HepG2 (cell line): ENCODE results near the gene ARHGAP31. TPM values are rescaled to one million over a fixed set of nuclear protein-coding genes. Genes with fewer than 3 reads are reported as not detected.

ENCODE experiments used
- ATAC-seq: fragments of 200-7000 bp; cut with Tn5 transposase; 3 replicates; pipeline ENCODE4 v1.9.1; 2020; ENCODE audit warnings: mild to moderate bottlenecking, moderate library complexity
- BruUV-seq: library from RNA; stranded (reverse); fragments of 400-500 nt; replicated peaks from 2 replicates; lab custom pipeline; 2021; lab: Mats Ljungman, UMichigan
- CTCF ChIA-PET: fragments of 300-600 bp; formaldehyde crosslinking; extraction: SDS; loops from one replicate; lab custom pipeline; 2021; ENCODE audit warnings: low total read pairs, inconsistent platforms, low intra/inter-chr PET ratio; lab: Yijun Ruan, JAX
- POLR2A ChIA-PET: fragments of 350-600 bp; sonication (Branson Sonifier 250); formaldehyde crosslinking; loops from one replicate; lab custom pipeline; 2020; ENCODE audit warnings: antibody characterized with exemption, inconsistent platforms; lab: Yijun Ruan, JAX
- DNase-seq: peaks from one replicate; pipeline ENCODE4 v3.0.0-alpha.2; 2015; ENCODE audit warnings: low spot score
- FAIRE-seq: peaks from 3 replicates; lab custom pipeline; 2011; peaks lifted over from hg19 to GRCh38; lab: Jason Lieb, UNC
- H2AFZ ChIP-seq: one replicate; pipeline ENCODE4 v1.6.1; 2011; ENCODE audit warnings: low read length, inconsistent platforms
- H3K27ac ChIP-seq: fragments of 300-600 bp; 3 replicates; pipeline ENCODE4 v1.8.0; 2011; ENCODE audit warnings: mixed run types, mild to moderate bottlenecking, mixed read lengths, low read length, inconsistent platforms; ENCODE audit not compliant: insufficient read depth; ENCODE audit errors: extremely low read length
- H3K27me3 ChIP-seq, 2 experiments: fragments of 200-600 bp in 1 of 2; 2 replicates in 1 of 2; 3 replicates in 1 of 2; pipeline versions ENCODE4 v1.6.0 to v1.8.0; 2011; ENCODE audit warnings: low read length in 2 of 2, mild to moderate bottlenecking in 2 of 2, moderate library complexity in 2 of 2, inconsistent platforms in 1 of 2; ENCODE audit not compliant: insufficient read depth in 2 of 2, control insufficient read depth in 1 of 2
- H3K36me3 ChIP-seq, 2 experiments: fragments of 200-600 bp in 1 of 2; replicated peaks in 1 of 2; 2 replicates in 1 of 2; 3 replicates in 1 of 2; pipeline versions ENCODE4 v1.5.1 to v1.8.0; 2011; ENCODE audit warnings: low read length in 2 of 2, inconsistent platforms in 1 of 2; ENCODE audit not compliant: insufficient read depth in 2 of 2, control insufficient read depth in 1 of 2
- H3K4me1 ChIP-seq: 2 replicates; pipeline ENCODE4 v1.5.1; 2012; ENCODE audit warnings: low read length, inconsistent platforms; ENCODE audit not compliant: insufficient read depth
- H3K4me2 ChIP-seq: 2 replicates; pipeline ENCODE4 v1.6.0; 2011; ENCODE audit warnings: low read depth, low read length, inconsistent platforms
- H3K4me3 ChIP-seq, 3 experiments: fragments of 200-600 bp in 1 of 3; sonication (generic), shearing (Covaris generic) in 1 of 3; replicated peaks in 1 of 3; 2 replicates each; pipeline ENCODE4 v1.5.1; 2011 to 2016; ENCODE audit warnings: low read length in 3 of 3, inconsistent platforms in 2 of 3, low read depth in 2 of 3, mild to moderate bottlenecking in 2 of 3, control low read depth in 1 of 3, mixed read lengths in 1 of 3; ENCODE audit not compliant: insufficient read depth in 1 of 3
- H3K79me2 ChIP-seq: one replicate; pipeline ENCODE4 v1.6.1; 2011; ENCODE audit warnings: low read length, inconsistent platforms; ENCODE audit not compliant: insufficient read depth
- H3K9ac ChIP-seq: 2 replicates; pipeline ENCODE4 v1.6.0; 2011; ENCODE audit warnings: mild to moderate bottlenecking, low read depth, low read length, inconsistent platforms; ENCODE audit not compliant: insufficient read depth
- H3K9me3 ChIP-seq: 2 replicates; pipeline ENCODE4 v1.5.1; 2012; ENCODE audit warnings: mild to moderate bottlenecking, low read length
- H4K20me1 ChIP-seq: 2 replicates; pipeline ENCODE4 v1.6.0; 2011; ENCODE audit warnings: inconsistent platforms, mild to moderate bottlenecking, low read length, moderate library complexity; ENCODE audit not compliant: insufficient read depth
- MAFG ChIP-seq: sonication (generic); formaldehyde crosslinking; IDR thresholded peaks from 2 replicates; pipeline ENCODE4 v1.5.1; 2020; ENCODE audit warnings: mild to moderate bottlenecking, missing genetic modification reagents
- MED1 ChIP-seq: sonication (generic); formaldehyde crosslinking; IDR thresholded peaks from 2 replicates; pipeline ENCODE4 v1.4.0; 2020; ENCODE audit warnings: missing genetic modification reagents
- NFE2L2 ChIP-seq: fragments of 150-350 bp; IDR thresholded peaks from 2 replicates; pipeline ENCODE4 v1.6.1; 2014; ENCODE audit warnings: low read length
- POLR2AphosphoS5 ChIP-seq: IDR thresholded peaks from 2 replicates; pipeline ENCODE4 v1.6.1; 2012; ENCODE audit warnings: low read depth, low read length
- ZC3H4 ChIP-seq: sonication (generic); formaldehyde crosslinking; IDR thresholded peaks from 2 replicates; pipeline ENCODE4 v1.4.0; 2020; ENCODE audit warnings: missing genetic modification reagents, borderline replicate concordance
- ZNF333 ChIP-seq: sonication (generic); formaldehyde crosslinking; IDR thresholded peaks from 2 replicates; pipeline ENCODE4 v1.4.0; 2020; ENCODE audit warnings: mild to moderate bottlenecking, missing genetic modification reagents, borderline replicate concordance
- ZNF552 ChIP-seq: sonication (generic); formaldehyde crosslinking; IDR thresholded peaks from 2 replicates; pipeline ENCODE4 v1.9.0; 2022; ENCODE audit warnings: missing genetic modification reagents, mild to moderate bottlenecking, borderline replicate concordance
- WGBS: methylation state at CpG from one replicate; pipeline ENCODE4 v1.1.6; 2017; ENCODE audit warnings: low lambda C conversion rate; 5-methylcytosine and 5-hydroxymethylcytosine counted together
- in situ Hi-C: cut with HindIII; loops from 2 replicates; pipeline ENCODE4 v1.10.0; 2017; ENCODE audit warnings: low pct_unique_long_range_greater_than_20kb; ENCODE audit not compliant: extremely low pct_ligation_motif_present
- intact Hi-C: fragments of 100-400 bp; cut with micrococcal nuclease; formaldehyde crosslinking; loops from one replicate; pipeline ENCODE4 v1.10.0; 2022; ENCODE audit not compliant: unreplicated experiment
- polyA plus RNA-seq, 8 experiments: library from polyadenylated mRNA; depleted of rRNA in 3 of 8; stranded (reverse) in 7 of 8; unstranded in 1 of 8; fragments of >200 nt; fragmentation: Illumina TruSeq in 4 of 8; extraction: Trizol in 4 of 8; gene quantifications; 2 replicates each; pipeline versions ENCODE4 v1.2.1 to v1.2.3, GENCODE V29; 2011 to 2016; ENCODE audit warnings: low read depth in 4 of 8, missing spikeins in 1 of 8, mixed read lengths in 1 of 8; ENCODE audit not compliant: insufficient read depth in 1 of 8
- total RNA-seq, 5 experiments: library from RNA; depleted of rRNA; stranded (reverse); fragments of >200 nt; fragmentation: Illumina TruSeq; extraction: Trizol; gene quantifications; 2 replicates each; pipeline ENCODE4 v1.2.3, GENCODE V29; 2016; ENCODE audit warnings: low read depth in 1 of 5
- TF ChIP-seq, protein P1 (sequence below): sonication (generic); formaldehyde crosslinking; conservative IDR thresholded peaks from 2 replicates; pipeline ENCODE4 v1.4.0; 2020; ENCODE audit warnings: missing genetic modification reagents

Gene ARHGAP31
- total and polyA plus RNA-seq, 2 of the 13 experiments (the other 11 are each of a cell fraction or from before 2014, with no cell fraction given): not detected

GRCh38 chr3:119279584-119280243 is 14.5 kb upstream of the ARHGAP31 start:
- intact Hi-C loops (no loop called here), in situ Hi-C loops (no loop called here)
- H3K27me3 ChIP-seq: no peaks in the 10 kb centered on the region
- 33% methylated on average over 5 of the region's 5 CpGs for WGBS
- H2AFZ ChIP-seq: no peak overlapping the region
- CTCF ChIA-PET: no interaction called here
- BruUV-seq: no TSS peak
- no peaks in the 10 kb centered on the region for H3K36me3 ChIP-seq
- FAIRE-seq: no peak
- DNase-seq: no peak
- no peaks in the 10 kb centered on the region for H3K79me2 ChIP-seq
- peaks cover 9% of the 10 kb centered on the region for H3K9me3 ChIP-seq
- H4K20me1 ChIP-seq: no peaks in the 10 kb centered on the region
- no peak for ATAC-seq
- H3K27ac ChIP-seq: no peak overlapping the region
- POLR2A ChIA-PET: no interaction called here
- TF ChIP-seq ZC3H4 (CRISPR knock-in tag) (no peak), ZNF552 (CRISPR knock-in tag) (no peak), ZNF333 (CRISPR knock-in tag) (no peak), NFE2L2 (no peak), MED1 (CRISPR knock-in tag) (no peak), MAFG (CRISPR knock-in tag) (no peak), POLR2AphosphoS5 (no peak)
- TF ChIP-seq, protein P1, sequence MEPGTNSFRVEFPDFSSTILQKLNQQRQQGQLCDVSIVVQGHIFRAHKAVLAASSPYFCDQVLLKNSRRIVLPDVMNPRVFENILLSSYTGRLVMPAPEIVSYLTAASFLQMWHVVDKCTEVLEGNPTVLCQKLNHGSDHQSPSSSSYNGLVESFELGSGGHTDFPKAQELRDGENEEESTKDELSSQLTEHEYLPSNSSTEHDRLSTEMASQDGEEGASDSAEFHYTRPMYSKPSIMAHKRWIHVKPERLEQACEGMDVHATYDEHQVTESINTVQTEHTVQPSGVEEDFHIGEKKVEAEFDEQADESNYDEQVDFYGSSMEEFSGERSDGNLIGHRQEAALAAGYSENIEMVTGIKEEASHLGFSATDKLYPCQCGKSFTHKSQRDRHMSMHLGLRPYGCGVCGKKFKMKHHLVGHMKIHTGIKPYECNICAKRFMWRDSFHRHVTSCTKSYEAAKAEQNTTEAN (CRISPR knock-in tag): no peak
- H3K4me2 ChIP-seq: no peak overlapping the region
- H3K4me3 ChIP-seq: no peak overlapping the region
- no peaks in the 10 kb centered on the region for H3K4me1 ChIP-seq
- H3K9ac ChIP-seq: no peak overlapping the region
